ENCODE measurements around the gene AFF1. TPM values are rescaled to one million over a fixed set of nuclear protein-coding genes. Genes with fewer than 3 reads are reported as not detected.
A peak's percentile ranks its signal among the peaks of the same experiment; 100 is the strongest.
"Not testable (repeated sequence)": the region's sequence is repeated elsewhere in the genome, so short reads cannot be mapped to it uniquely, and the experiment has no call there.

Gene AFF1
- total and polyA plus RNA-seq, 5 donors: 63.4 to 86.6 (median 83.1) TPM

DNA sequence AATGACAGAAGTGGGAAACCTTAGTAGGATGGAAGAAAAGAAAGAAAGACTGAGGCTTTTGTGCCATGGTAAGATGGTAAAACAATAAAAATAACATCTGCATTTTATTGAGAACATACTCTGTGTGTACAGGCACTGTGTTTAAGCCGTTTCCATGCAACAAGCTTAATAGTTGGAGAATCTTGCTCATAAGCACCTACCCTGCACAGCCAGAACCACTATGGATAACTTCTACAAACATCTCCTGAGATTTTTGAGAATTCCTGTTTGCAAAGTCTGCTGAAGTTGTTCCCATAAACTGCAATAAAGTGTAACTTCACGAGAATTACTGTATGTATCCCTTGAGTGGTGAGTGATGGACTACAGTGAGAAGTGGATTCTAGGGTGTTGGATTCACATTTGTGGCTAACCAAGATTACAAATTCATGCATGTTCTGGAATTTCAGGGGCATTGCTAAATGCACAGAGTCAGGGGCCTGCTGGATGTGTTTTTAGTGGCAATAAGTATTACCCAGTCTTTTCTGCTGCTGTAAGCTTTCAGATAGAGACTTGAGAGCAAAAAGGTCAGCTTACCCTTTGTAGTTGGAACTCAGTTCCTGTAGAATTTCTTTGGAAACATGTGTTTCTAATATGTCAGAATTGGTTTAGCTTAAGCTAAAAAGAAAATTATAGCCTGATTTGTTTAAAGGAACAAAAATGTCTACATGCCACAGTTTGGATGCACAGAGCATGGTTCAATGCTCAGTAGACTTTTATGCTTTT, 132.5 kb downstream of the AFF1 start:
- no peak overlapping the region for H3K4me3 ChIP-seq (ENCODE audit: low read length)
- peaks cover 6% of the 10 kb centered on the region for H3K4me1 ChIP-seq (ENCODE audit: control insufficient read depth, insufficient read depth, low read length)
- no peak overlapping the region for H3K27ac ChIP-seq (ENCODE audit: low read length)
- intact Hi-C loops (cut with DNase I): no loop called here
- no peaks in the 10 kb centered on the region for H3K9me3 ChIP-seq (ENCODE audit: control insufficient read depth, low read length)
- DNase-seq: no peak
- ATAC-seq: no peak
- no peaks in the 10 kb centered on the region for H3K27me3 ChIP-seq (ENCODE audit: control insufficient read depth, insufficient read depth)
- WGBS: 74% methylated on average over 2 of the region's 2 CpGs

DNA sequence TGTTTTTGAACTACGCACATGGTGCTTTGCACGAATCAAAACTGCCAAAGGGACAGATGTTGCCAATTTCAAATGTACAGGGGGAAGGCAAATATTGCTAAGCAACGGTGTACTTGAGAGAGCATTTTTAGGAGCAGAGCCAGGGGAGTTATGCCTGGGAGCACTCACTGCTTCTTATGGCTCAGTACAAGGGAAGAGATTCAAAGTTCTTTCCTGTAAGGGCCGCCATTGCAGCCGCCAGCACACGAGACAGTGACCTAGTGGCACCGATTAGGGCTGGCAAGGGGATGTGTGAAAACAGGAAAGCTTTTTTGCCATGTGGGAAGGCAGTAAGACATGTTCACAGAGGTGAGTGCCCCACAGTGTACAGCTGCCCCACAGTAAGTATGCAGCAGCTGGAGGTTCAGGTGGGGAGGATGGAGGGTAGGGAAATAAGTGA, 133.8 kb downstream of the AFF1 start:
- peak; percentile 67 to 82 for ATAC-seq

DNA sequence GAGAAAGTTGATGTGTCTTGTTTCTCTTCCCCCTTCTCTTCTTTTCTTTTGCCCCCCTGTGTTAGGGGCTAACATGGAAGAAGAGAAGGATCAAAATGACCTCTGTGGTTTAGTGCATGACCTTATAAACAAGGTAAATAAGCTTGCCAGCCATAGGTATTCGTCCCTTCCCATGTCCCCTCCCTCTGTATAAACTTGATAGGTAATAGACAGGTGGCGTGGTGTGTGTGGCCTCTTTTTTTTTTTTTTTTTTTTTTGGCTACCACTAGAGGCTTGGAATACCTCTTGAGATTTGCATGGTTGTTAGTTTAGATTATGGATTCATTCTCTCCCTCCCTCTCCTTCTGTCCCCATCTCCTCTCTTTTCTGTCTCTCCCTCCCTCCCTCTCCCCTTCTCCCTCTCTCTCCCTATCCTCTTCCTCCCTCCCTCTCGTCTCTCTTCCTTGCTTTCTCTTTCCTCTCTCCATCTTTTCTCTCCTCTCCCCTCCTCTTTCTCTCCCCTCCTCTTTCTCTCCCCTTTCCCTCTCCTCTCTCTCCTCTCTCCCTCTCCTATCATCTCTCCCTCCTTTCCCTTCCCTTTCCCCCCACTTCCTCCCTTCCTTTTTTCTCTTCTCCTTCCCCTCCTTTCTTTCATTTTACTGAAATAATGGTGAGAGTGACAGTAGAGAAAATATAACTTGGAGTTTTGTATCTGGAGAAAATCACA, 134.4 kb downstream of the AFF1 start:
- ATAC-seq (no peak), DNase-seq (no peak)
- Histone ChIP-seq H3K4me3 (ENCODE audit: low read length) (no peak overlapping the region), H3K27ac (ENCODE audit: low read length) (peak overlapping the region; percentile 49), H3K27me3 (ENCODE audit: control insufficient read depth, insufficient read depth) (no peaks in the 10 kb centered on the region), H3K4me1 (ENCODE audit: control insufficient read depth, insufficient read depth, low read length) (peaks cover 6% of the 10 kb centered on the region), H3K9me3 (ENCODE audit: control insufficient read depth, low read length) (no peaks in the 10 kb centered on the region)
- intact Hi-C loops (cut with DNase I): no loop called here
- 71% methylated on average over 3 of the region's 3 CpGs for WGBS

More for the DNA sequence above, 133.8 kb downstream of the AFF1 start:
- peaks cover 6% of the 10 kb centered on the region for H3K4me1 ChIP-seq (ENCODE audit: control insufficient read depth, insufficient read depth, low read length)
- WGBS: 25% methylated on average over 7 of the region's 7 CpGs
- peak overlapping the region; percentile 49 for H3K27ac ChIP-seq (ENCODE audit: low read length)
- H3K4me3 ChIP-seq (ENCODE audit: low read length): no peak overlapping the region
- intact Hi-C loops (cut with DNase I): no loop called here
- DNase-seq: no peak
- H3K9me3 ChIP-seq (ENCODE audit: control insufficient read depth, low read length): no peaks in the 10 kb centered on the region
- H3K27me3 ChIP-seq (ENCODE audit: control insufficient read depth, insufficient read depth): no peaks in the 10 kb centered on the region

DNA sequence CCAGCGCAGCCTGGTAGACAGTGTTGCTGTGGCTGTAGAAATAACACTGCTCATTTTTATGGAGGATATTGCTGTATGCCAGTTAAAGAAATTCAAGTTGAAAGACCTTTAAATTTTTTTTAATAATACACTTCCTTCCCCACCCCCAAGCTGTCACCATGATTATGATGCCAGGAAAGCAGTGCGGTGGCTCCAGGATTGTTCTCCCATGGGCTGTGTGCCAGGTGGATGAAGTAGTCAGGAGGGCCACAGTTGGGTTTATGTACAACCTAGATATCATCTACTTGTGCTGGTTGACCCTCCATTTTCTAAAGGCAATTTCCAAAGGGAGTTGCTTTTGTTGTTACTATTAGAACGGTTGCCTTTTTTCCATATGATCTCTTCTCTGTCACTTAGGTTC, 136.6 kb downstream of the AFF1 start:
- H3K27ac ChIP-seq (ENCODE audit: low read length): no peak overlapping the region
- no peaks in the 10 kb centered on the region for H3K27me3 ChIP-seq (ENCODE audit: control insufficient read depth, insufficient read depth)
- H3K4me1 ChIP-seq (ENCODE audit: control insufficient read depth, insufficient read depth, low read length): peaks cover 6% of the 10 kb centered on the region
- H3K4me3 ChIP-seq (ENCODE audit: low read length): no peak overlapping the region
- intact Hi-C loops (cut with DNase I): loop anchor here in 1 of 4 donors (10.0 kb wide), 1 partner anchor 47 kb away; no protein-coding TSS in a partner anchor
- WGBS: 73% methylated on average over 3 of the region's 3 CpGs
- ATAC-seq (no peak), DNase-seq (no peak)
- H3K9me3 ChIP-seq (ENCODE audit: control insufficient read depth, low read length): no peaks in the 10 kb centered on the region

DNA sequence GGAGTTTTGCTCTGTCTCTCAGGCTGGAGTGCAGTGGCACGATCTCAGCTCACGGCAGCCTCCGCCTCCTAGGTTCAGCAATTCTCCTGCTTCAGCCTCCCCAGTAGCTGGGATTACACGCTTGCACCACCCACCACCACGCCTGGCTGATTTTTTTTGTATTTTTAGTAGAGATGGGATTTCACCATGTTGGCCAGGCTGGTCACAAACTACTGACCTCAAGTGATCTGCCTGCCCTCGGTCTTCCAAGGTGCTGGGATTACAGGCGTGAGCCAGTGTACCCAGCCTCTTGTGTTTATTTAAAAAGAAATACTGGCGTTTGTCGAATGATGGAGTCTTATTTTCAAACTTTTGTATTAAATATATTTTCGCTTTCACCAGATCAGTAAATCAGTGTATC, 137.7 kb downstream of the AFF1 start:
- not testable (repeated sequence) for H3K9me3 ChIP-seq (ENCODE audit: control insufficient read depth, low read length); H3K27me3 ChIP-seq (ENCODE audit: control insufficient read depth, insufficient read depth); H3K27ac ChIP-seq (ENCODE audit: low read length); DNase-seq; H3K4me3 ChIP-seq (ENCODE audit: low read length); H3K4me1 ChIP-seq (ENCODE audit: control insufficient read depth, insufficient read depth, low read length); ATAC-seq
- intact Hi-C loops (cut with DNase I): loop anchor here in 1 of 4 donors (10.0 kb wide), 1 partner anchor 48 kb away; no protein-coding TSS in a partner anchor
- 81% methylated on average over 10 of the region's 10 CpGs for WGBS

DNA sequence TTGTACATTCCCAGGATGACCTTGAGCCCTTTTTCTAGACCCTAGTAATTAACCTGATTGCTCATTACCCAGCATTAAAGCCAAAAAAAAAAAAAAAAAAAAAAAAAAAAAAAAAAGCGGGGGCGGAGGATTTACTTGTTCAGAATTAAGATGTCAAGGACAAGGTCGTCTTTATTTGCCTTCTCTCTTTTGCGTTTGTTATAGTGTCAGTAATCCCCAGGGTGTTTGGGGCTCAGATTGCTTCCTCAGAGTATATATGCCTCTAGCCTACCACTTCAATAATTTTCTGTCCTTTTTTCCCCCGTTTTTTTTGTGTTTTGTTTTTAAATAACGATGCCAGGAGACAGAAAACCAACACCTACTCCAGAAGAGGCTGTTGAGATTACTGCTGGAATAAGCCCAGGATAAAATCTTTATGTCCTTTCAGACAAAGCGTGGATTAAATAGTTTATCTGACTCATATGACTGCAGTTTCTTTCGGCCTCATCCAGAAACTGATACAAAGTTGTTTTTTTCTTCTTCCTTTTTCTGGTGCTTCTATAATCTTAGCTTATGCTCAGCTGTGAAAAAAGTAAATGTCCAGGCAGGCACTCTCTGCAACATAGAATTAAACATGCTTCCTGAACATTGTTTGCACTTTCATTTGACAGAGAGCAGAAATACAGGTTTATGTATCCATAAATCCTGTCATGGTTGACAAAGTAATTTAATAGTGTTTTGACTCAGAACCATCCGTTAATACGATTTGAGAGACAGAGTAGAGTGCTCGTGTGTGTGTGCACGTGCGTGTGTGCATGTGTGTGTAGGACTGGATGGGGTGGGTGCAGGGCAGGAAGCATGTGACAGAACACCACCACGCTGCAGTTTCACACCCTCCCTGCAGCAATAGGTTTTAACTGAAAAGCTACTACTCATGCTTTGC, 138.6 kb downstream of the AFF1 start:
- Histone ChIP-seq H3K27me3 (ENCODE audit: control insufficient read depth, insufficient read depth) (no peaks in the 10 kb centered on the region), H3K9me3 (ENCODE audit: control insufficient read depth, low read length) (no peaks in the 10 kb centered on the region), H3K27ac (ENCODE audit: low read length) (no peak overlapping the region), H3K4me1 (ENCODE audit: control insufficient read depth, insufficient read depth, low read length) (peaks cover 7% of the 10 kb centered on the region), H3K4me3 (ENCODE audit: low read length) (no peak overlapping the region)
- WGBS: 8% methylated on average over 14 of the region's 14 CpGs
- DNase-seq (peak in 2 of 3 donors; percentile 68 to 76), ATAC-seq (peak; percentile 67 to 71)
- intact Hi-C loops (cut with DNase I): loop anchor here in 1 of 4 donors (10.0 kb wide), 1 partner anchor 49 kb away; no protein-coding TSS in a partner anchor

DNA sequence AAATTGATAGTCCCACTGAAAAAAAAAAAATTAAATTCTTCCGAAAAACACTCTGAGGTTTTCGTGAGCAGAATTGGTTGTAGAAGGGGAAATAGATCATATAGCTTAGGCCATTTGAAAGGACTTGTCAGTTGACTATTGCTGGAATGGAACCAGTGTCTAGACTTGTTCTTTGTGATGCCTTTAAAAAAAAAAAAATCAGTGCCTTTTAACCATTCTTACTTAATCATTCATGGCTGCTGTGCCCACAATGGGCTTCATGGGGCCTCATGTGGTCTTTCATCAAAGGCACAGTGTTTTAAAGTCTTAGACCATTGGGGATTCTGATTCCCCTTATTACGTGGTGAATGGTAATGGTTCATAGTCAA, 139.3 kb downstream of the AFF1 start:
- ATAC-seq: no peak
- Histone ChIP-seq H3K27ac (ENCODE audit: low read length) (no peak overlapping the region), H3K4me3 (ENCODE audit: low read length) (no peak overlapping the region), H3K4me1 (ENCODE audit: control insufficient read depth, insufficient read depth, low read length) (peaks cover 4% of the 10 kb centered on the region), H3K9me3 (ENCODE audit: control insufficient read depth, low read length) (no peaks in the 10 kb centered on the region), H3K27me3 (ENCODE audit: control insufficient read depth, insufficient read depth) (no peaks in the 10 kb centered on the region)
- DNase-seq: no peak
- whole genome bisulfite sequencing: 40% methylated on average over 3 of the region's 3 CpGs
- intact Hi-C loops (cut with DNase I): loop anchor here in 1 of 4 donors (10.0 kb wide), 1 partner anchor 49 kb away; no protein-coding TSS in a partner anchor

DNA sequence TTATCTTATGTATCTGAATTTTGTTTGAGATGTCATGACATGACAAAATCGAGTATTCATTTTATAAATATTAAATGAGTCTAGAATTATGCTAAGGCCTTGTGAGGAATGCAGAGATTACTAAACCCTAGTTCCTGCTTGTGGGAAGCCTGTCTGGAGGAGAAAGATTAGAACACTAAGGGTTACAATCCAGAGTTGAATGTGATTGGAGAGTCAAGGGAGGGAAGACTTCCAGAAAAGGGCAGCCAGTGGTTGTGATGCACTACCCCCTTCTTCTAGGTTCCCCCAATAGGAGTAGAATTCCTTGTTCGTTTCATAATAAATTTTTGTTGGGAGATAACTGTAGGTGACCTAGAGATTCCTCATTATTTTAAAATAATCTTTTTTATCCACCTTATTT, 141.1 kb downstream of the AFF1 start:
- WGBS: 63% methylated on average over 2 of the region's 2 CpGs
- Histone ChIP-seq H3K27ac (ENCODE audit: low read length) (no peak overlapping the region), H3K9me3 (ENCODE audit: control insufficient read depth, low read length) (no peaks in the 10 kb centered on the region), H3K27me3 (ENCODE audit: control insufficient read depth, insufficient read depth) (no peaks in the 10 kb centered on the region), H3K4me1 (ENCODE audit: control insufficient read depth, insufficient read depth, low read length) (peaks cover 7% of the 10 kb centered on the region), H3K4me3 (ENCODE audit: low read length) (no peak overlapping the region)
- no peak for ATAC-seq
- DNase-seq: no peak
- intact Hi-C loops (cut with DNase I): loop anchor here in 1 of 4 donors (10.0 kb wide), 1 partner anchor 51 kb away; no protein-coding TSS in a partner anchor

DNA sequence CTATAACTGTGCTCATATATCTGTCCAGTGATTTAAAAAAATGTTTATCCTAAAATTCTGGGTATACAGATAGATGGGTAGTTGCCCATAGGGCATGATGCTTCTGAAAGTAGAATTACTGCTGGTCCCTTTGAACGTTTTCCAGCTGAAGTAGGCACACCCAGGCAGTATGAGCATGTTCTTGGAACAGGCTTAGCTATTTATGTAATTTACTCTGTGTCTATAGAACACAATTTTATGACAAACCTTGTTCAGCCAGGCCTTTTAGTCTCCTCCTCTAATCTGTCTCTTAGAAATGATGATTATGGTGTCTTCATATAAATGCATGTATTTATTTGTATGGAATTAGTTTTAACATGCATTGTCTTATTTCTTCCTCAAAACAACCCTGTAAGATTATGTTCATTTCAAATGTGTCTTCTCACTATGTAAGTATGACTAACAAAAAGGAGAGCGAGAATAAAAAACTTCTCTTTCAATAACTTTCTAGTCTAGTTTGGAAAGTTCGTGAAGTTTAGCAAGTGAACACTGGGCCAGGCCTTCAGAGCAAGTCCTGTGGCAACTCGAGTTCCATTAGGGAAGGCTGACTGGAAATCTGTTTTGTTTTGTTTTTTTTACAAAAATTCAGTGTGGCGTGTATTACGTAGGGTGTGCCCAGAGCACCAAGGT, 142.0 kb downstream of the AFF1 start:
- DNase-seq: no peak
- ATAC-seq: no peak
- no peaks in the 10 kb centered on the region for H3K9me3 ChIP-seq (ENCODE audit: control insufficient read depth, low read length)
- no peak overlapping the region for H3K4me3 ChIP-seq (ENCODE audit: low read length)
- 79% methylated on average over 6 of the region's 6 CpGs for WGBS
- intact Hi-C loops (cut with DNase I): loop anchor here in 1 of 4 donors (10.0 kb wide), 1 partner anchor 52 kb away; no protein-coding TSS in a partner anchor
- H3K27me3 ChIP-seq (ENCODE audit: control insufficient read depth, insufficient read depth): no peaks in the 10 kb centered on the region
- H3K27ac ChIP-seq (ENCODE audit: low read length): peak overlapping the region; percentile 17
- peaks cover 7% of the 10 kb centered on the region for H3K4me1 ChIP-seq (ENCODE audit: control insufficient read depth, insufficient read depth, low read length)

Measured in right cardiac atrium (tissue), 5 donors.